GM23338 (cell line): Measurements from ENCODE around the gene GJB5. TPM values are rescaled to one million over a fixed set of nuclear protein-coding genes. Genes with fewer than 3 reads are reported as not detected.

Experiments
- ATAC-seq: fragments of 200-7000 bp; cut with Tn5 transposase; 3 replicates; pipeline ENCODE4 v1.9.1; 2020
- DNase-seq: peaks from one replicate; pipeline ENCODE4 v3.0.0-alpha.2; 2015; ENCODE audit warnings: low spot score
- H2AFZ ChIP-seq: fragments of 200-600 bp; sonication (generic); 2 replicates; pipeline ENCODE4 v1.8.0; 2016; ENCODE audit warnings: antibody characterized with exemption, mild to moderate bottlenecking, moderate library complexity
- H3F3A ChIP-seq: fragments of 200-600 bp; sonication (generic); replicated peaks from 2 replicates; pipeline ENCODE4 v1.8.0; 2017; ENCODE audit warnings: antibody characterized with exemption, mixed run types, low read depth
- H3K27ac ChIP-seq: fragments of 200-600 bp; sonication (generic); 2 replicates; pipeline ENCODE4 v1.6.1; 2016; ENCODE audit warnings: low read depth
- H3K27me3 ChIP-seq: fragments of 200-600 bp; sonication (generic); 2 replicates; pipeline ENCODE4 v1.8.0; 2016; ENCODE audit warnings: mild to moderate bottlenecking, mixed run types, moderate library complexity; ENCODE audit not compliant: insufficient read depth
- H3K36me3 ChIP-seq: fragments of 200-600 bp; sonication (generic); 2 replicates; pipeline ENCODE4 v1.8.0; 2016; ENCODE audit warnings: mild to moderate bottlenecking; ENCODE audit not compliant: insufficient read depth
- H3K4me1 ChIP-seq: fragments of 200-600 bp; sonication (generic); 2 replicates; pipeline ENCODE4 v1.8.0; 2016; ENCODE audit warnings: mild to moderate bottlenecking, moderate library complexity; ENCODE audit not compliant: insufficient read depth
- H3K4me2 ChIP-seq: fragments of 200-600 bp; sonication (generic); 2 replicates; pipeline ENCODE4 v1.7.1; 2017; ENCODE audit warnings: mixed run types
- H3K4me3 ChIP-seq: fragments of 200-600 bp; sonication (generic); 2 replicates; pipeline ENCODE4 v1.6.1; 2016; ENCODE audit warnings: mixed run types
- H3K79me2 ChIP-seq: fragments of 200-600 bp; sonication (generic); replicated peaks from 2 replicates; pipeline ENCODE4 v1.8.0; 2017; ENCODE audit warnings: mild to moderate bottlenecking; ENCODE audit not compliant: insufficient read depth
- H3K9me2 ChIP-seq: fragments of 200-600 bp; sonication (generic); 2 replicates; pipeline ENCODE4 v1.8.0; 2017; ENCODE audit not compliant: insufficient read depth
- H4K20me1 ChIP-seq: fragments of 200-600 bp; sonication (generic); replicated peaks from 2 replicates; pipeline ENCODE4 v1.8.0; 2017; ENCODE audit warnings: mild to moderate bottlenecking; ENCODE audit not compliant: insufficient read depth
- H3K27ac Mint-ChIP-seq: 2 replicates; pipeline ENCODE4 v1.8.0; 2020; ENCODE audit warnings: inconsistent platforms, mild to moderate bottlenecking, moderate library complexity, mixed read lengths
- H3K27me3 Mint-ChIP-seq: 3 replicates; pipeline ENCODE4 v1.8.0; 2022; ENCODE audit warnings: low read depth, mild to moderate bottlenecking, moderate library complexity, mixed read lengths, inconsistent platforms; ENCODE audit not compliant: insufficient read depth, poor library complexity
- H3K36me3 Mint-ChIP-seq: 3 replicates; pipeline ENCODE4 v1.8.0; 2021; ENCODE audit warnings: low read depth, mild to moderate bottlenecking, inconsistent platforms, moderate library complexity, mixed read lengths
- H3K4me1 Mint-ChIP-seq: 3 replicates; pipeline ENCODE4 v1.8.0; 2020; ENCODE audit warnings: mild to moderate bottlenecking, inconsistent platforms, mixed read lengths
- H3K4me3 Mint-ChIP-seq: 3 replicates; pipeline ENCODE4 v1.8.0; 2021; ENCODE audit warnings: moderate library complexity, mild to moderate bottlenecking, inconsistent platforms, mixed read lengths
- H3K9me3 Mint-ChIP-seq: 3 replicates; pipeline ENCODE4 v1.8.0; 2020; ENCODE audit warnings: moderate library complexity, mild to moderate bottlenecking, inconsistent platforms, mixed read lengths
- CREB1 ChIP-seq: fragments of 250-450 bp; sonication (Bioruptor Pico); IDR thresholded peaks from 2 replicates; pipeline ENCODE4 v1.5.0; 2020; ENCODE audit warnings: low read depth, mild to moderate bottlenecking, moderate library complexity
- EZH2 ChIP-seq: fragments of 200-600 bp; sonication (generic); IDR thresholded peaks from one replicate; pipeline ENCODE4 v1.8.0; 2017; ENCODE audit warnings: antibody characterized with exemption, mild to moderate bottlenecking, low read depth; ENCODE audit not compliant: unreplicated experiment
- EZH2phosphoT487 ChIP-seq: fragments of 200-600 bp; sonication (generic); IDR thresholded peaks from one replicate; pipeline ENCODE4 v1.8.1; 2018; ENCODE audit warnings: antibody characterized with exemption; ENCODE audit not compliant: unreplicated experiment
- JUNB ChIP-seq: IDR thresholded peaks from one replicate; pipeline ENCODE4 v1.6.1; 2016; ENCODE audit warnings: antibody characterized with exemption; ENCODE audit not compliant: unreplicated experiment
- NANOG ChIP-seq: IDR thresholded peaks from 2 replicates; pipeline ENCODE4 v1.6.1; 2016; ENCODE audit warnings: antibody characterized with exemption, borderline replicate concordance
- POLR2AphosphoS5 ChIP-seq: IDR thresholded peaks from 2 replicates; pipeline ENCODE4 v1.6.1; 2016; ENCODE audit warnings: antibody characterized with exemption, low read depth
- STAT1 ChIP-seq: IDR thresholded peaks from one replicate; pipeline ENCODE4 v1.6.1; 2016; ENCODE audit warnings: antibody characterized with exemption; ENCODE audit not compliant: unreplicated experiment
- ZNF114 ChIP-seq: fragments of 250-450 bp; sonication (Bioruptor Pico); IDR thresholded peaks from 2 replicates; pipeline ENCODE4 v1.5.0; 2020; ENCODE audit warnings: mild to moderate bottlenecking, moderate library complexity
- ZNF331 ChIP-seq: fragments of 250-450 bp; sonication (Bioruptor Pico); IDR thresholded peaks from 2 replicates; pipeline ENCODE4 v1.5.0; 2020; ENCODE audit warnings: low read depth, mild to moderate bottlenecking, moderate library complexity
- polyA plus RNA-seq: library from polyadenylated mRNA; unstranded; fragments of >200 nt; fragmentation: Nextera tagmentation; extraction: Ambion mirVana; gene quantifications from 2 replicates; pipeline ENCODE4 v1.2.1, GENCODE V29; 2016
- total RNA-seq: library from RNA; depleted of rRNA; stranded (reverse); fragments of >200 nt; shearing (Covaris generic); gene quantifications from 2 replicates; pipeline ENCODE4 v1.2.3, GENCODE V29; 2014
- TF ChIP-seq, protein P1 (sequence below), 2 experiments: fragments of 200-600 bp in 1 of 2; sonication (generic) in 1 of 2; conservative IDR thresholded peaks; 2 replicates each; pipeline versions ENCODE4 v1.5.1 to v1.6.1; 2016 to 2017; ENCODE audit warnings: antibody characterized with exemption in 2 of 2, low read depth in 2 of 2, mild to moderate bottlenecking in 2 of 2, moderate library complexity in 1 of 2
- TF ChIP-seq, protein P2 (sequence below): IDR thresholded peaks from 2 replicates; pipeline ENCODE4 v1.6.1; 2016; ENCODE audit warnings: antibody characterized with exemption
- TF ChIP-seq, protein P3 (sequence below): IDR thresholded peaks from one replicate; pipeline ENCODE4 v1.6.1; 2018; ENCODE audit warnings: antibody characterized with exemption; ENCODE audit not compliant: unreplicated experiment

GJB5 gene
- total and polyA plus RNA-seq, 2 experiments from 2014 or later, result 1.4 TPM; not detected in 1

DNA sequence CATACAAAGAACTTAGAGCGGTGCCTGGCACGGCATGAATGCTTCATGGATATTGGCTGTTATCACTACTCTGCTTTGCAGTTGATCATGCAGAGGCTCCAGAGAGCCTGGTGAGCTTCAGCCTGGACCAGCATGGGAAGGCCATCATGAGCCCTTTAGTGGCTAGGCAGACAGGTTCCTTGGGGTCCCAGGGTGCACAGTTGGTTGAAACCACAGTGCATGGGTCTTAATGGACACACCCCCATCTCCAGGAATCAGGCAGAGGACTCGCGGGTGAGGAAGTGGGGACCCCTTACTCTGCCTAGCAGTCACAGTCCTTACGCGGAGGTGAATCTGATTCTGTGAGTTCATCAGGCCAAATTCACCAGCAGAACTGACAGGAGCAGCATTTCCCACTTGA is 1.1 kb downstream of the GJB5 start (continued):
- TF ChIP-seq, protein P1, sequence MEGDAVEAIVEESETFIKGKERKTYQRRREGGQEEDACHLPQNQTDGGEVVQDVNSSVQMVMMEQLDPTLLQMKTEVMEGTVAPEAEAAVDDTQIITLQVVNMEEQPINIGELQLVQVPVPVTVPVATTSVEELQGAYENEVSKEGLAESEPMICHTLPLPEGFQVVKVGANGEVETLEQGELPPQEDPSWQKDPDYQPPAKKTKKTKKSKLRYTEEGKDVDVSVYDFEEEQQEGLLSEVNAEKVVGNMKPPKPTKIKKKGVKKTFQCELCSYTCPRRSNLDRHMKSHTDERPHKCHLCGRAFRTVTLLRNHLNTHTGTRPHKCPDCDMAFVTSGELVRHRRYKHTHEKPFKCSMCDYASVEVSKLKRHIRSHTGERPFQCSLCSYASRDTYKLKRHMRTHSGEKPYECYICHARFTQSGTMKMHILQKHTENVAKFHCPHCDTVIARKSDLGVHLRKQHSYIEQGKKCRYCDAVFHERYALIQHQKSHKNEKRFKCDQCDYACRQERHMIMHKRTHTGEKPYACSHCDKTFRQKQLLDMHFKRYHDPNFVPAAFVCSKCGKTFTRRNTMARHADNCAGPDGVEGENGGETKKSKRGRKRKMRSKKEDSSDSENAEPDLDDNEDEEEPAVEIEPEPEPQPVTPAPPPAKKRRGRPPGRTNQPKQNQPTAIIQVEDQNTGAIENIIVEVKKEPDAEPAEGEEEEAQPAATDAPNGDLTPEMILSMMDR (conservative IDR thresholded peaks at IDR 0.05; ENCODE audit: low read depth in 2 of 2), result no peak

DNA sequence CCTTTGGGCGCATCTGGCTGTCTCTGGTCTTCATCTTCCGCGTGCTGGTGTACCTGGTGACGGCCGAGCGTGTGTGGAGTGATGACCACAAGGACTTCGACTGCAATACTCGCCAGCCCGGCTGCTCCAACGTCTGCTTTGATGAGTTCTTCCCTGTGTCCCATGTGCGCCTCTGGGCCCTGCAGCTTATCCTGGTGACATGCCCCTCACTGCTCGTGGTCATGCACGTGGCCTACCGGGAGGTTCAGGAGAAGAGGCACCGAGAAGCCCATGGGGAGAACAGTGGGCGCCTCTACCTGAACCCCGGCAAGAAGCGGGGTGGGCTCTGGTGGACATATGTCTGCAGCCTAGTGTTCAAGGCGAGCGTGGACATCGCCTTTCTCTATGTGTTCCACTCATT is 2.5 kb downstream of the GJB5 start:
- no peaks in the 10 kb centered on the region; the same call in 1 of the 2 replicates for H3K4me1 ChIP-seq
- TF ChIP-seq ZNF331 (CRISPR knock-in tag) (no peak), CREB1 (no peak), ZNF114 (CRISPR knock-in tag) (no peak)
- TF ChIP-seq, protein P2, sequence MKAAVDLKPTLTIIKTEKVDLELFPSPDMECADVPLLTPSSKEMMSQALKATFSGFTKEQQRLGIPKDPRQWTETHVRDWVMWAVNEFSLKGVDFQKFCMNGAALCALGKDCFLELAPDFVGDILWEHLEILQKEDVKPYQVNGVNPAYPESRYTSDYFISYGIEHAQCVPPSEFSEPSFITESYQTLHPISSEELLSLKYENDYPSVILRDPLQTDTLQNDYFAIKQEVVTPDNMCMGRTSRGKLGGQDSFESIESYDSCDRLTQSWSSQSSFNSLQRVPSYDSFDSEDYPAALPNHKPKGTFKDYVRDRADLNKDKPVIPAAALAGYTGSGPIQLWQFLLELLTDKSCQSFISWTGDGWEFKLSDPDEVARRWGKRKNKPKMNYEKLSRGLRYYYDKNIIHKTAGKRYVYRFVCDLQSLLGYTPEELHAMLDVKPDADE, result no peak
- TF ChIP-seq, protein P1 (conservative IDR thresholded peaks at IDR 0.05; ENCODE audit: low read depth in 2 of 2), result no peak
- no peaks in the 10 kb centered on the region for H3F3A ChIP-seq
- H3K27ac ChIP-seq, result no peak overlapping the region
- no peaks in the 10 kb centered on the region for H3K36me3 ChIP-seq
- Mint-ChIP-seq H3K27me3 (peaks cover 10% of the 10 kb centered on the region), H3K9me3 (no peaks in the 10 kb centered on the region), H3K4me3 (no peak overlapping the region), H3K27ac (no peak overlapping the region), H3K4me1 (peaks cover 9% of the 10 kb centered on the region), H3K36me3 (no peaks in the 10 kb centered on the region)
- DNase-seq (no peak), ATAC-seq (no peak)
- H3K4me3 ChIP-seq, result no peak overlapping the region
- H3K27me3 ChIP-seq, result no peaks in the 10 kb centered on the region
- H3K79me2 ChIP-seq, result no peaks in the 10 kb centered on the region
- no peaks in the 10 kb centered on the region for H3K9me2 ChIP-seq
- no peaks in the 10 kb centered on the region for H4K20me1 ChIP-seq
- no peak overlapping the region for H3K4me2 ChIP-seq
- H2AFZ ChIP-seq, result no peak overlapping the region

DNA sequence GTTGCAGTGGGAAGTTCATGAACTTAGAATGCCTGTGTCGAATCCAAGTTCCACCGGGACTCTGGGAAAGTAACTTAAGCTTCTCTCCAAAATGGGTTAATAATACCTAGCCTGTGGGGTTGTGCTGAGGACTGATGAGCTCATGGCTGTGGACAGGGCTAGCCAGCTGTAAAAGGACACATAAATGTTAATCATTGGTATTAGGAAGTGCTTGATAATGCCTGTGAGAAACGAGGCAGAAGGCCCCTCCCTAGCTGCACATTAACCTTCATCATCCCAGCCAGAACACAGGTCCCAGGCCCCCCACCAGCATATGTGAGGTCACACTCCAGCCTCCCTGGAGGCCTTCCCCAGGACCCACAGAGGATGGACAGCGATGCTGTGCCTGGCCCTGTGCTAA is 3.9 kb downstream of the GJB5 start:
- no peaks in the 10 kb centered on the region for H3K27me3 ChIP-seq
- Mint-ChIP-seq H3K9me3 (peaks cover 2% of the 10 kb centered on the region; the same call in 1 of the 3 replicates), H3K27ac (no peak overlapping the region), H3K4me1 (peaks cover 21% of the 10 kb centered on the region), H3K36me3 (no peaks in the 10 kb centered on the region; the same call in 2 of the 3 replicates), H3K27me3 (peaks cover 12% of the 10 kb centered on the region), H3K4me3 (no peak overlapping the region)
- no peaks in the 10 kb centered on the region for H3K9me2 ChIP-seq
- DNase-seq, result no peak
- H3K79me2 ChIP-seq, result no peaks in the 10 kb centered on the region
- no peak overlapping the region for H2AFZ ChIP-seq
- H3K4me2 ChIP-seq, result no peak overlapping the region
- no peak overlapping the region for H3K4me3 ChIP-seq
- H3K36me3 ChIP-seq, result no peaks in the 10 kb centered on the region
- no peaks in the 10 kb centered on the region for H4K20me1 ChIP-seq
- ATAC-seq, result no peak
- H3F3A ChIP-seq, result no peaks in the 10 kb centered on the region
- no peak overlapping the region for H3K27ac ChIP-seq
- H3K4me1 ChIP-seq, result peaks cover 3% of the 10 kb centered on the region
- TF ChIP-seq NANOG (no peak), EZH2 (no peak), EZH2phosphoT487 (no peak), ZNF114 (CRISPR knock-in tag) (no peak), JUNB (no peak), STAT1 (no peak), POLR2AphosphoS5 (no peak), ZNF331 (CRISPR knock-in tag) (no peak), CREB1 (no peak)
- TF ChIP-seq, protein P3, sequence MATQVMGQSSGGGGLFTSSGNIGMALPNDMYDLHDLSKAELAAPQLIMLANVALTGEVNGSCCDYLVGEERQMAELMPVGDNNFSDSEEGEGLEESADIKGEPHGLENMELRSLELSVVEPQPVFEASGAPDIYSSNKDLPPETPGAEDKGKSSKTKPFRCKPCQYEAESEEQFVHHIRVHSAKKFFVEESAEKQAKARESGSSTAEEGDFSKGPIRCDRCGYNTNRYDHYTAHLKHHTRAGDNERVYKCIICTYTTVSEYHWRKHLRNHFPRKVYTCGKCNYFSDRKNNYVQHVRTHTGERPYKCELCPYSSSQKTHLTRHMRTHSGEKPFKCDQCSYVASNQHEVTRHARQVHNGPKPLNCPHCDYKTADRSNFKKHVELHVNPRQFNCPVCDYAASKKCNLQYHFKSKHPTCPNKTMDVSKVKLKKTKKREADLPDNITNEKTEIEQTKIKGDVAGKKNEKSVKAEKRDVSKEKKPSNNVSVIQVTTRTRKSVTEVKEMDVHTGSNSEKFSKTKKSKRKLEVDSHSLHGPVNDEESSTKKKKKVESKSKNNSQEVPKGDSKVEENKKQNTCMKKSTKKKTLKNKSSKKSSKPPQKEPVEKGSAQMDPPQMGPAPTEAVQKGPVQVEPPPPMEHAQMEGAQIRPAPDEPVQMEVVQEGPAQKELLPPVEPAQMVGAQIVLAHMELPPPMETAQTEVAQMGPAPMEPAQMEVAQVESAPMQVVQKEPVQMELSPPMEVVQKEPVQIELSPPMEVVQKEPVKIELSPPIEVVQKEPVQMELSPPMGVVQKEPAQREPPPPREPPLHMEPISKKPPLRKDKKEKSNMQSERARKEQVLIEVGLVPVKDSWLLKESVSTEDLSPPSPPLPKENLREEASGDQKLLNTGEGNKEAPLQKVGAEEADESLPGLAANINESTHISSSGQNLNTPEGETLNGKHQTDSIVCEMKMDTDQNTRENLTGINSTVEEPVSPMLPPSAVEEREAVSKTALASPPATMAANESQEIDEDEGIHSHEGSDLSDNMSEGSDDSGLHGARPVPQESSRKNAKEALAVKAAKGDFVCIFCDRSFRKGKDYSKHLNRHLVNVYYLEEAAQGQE, result no peak
- TF ChIP-seq, protein P2, result no peak
